HG03469 (cell line): ENCODE measurements around the gene CAPN7.

Experiments used
- ATAC-seq: cut with Tn5 transposase; IDR thresholded peaks from one replicate; pipeline ENCODE4 v1.9.1; 2021; ENCODE audit warnings: mild to moderate bottlenecking, moderate library complexity, moderate number of reproducible peaks; ENCODE audit not compliant: unreplicated experiment

The CAPN7 gene

GRCh38 chr3:15294929-15295328, 88.9 kb downstream of the CAPN7 start:
- no peak for ATAC-seq

GRCh38 chr3:15295506-15295905, 89.5 kb downstream of the CAPN7 start:
- no peak for ATAC-seq

- ATAC-seq = no peak
Measured at GRCh38 chr3:15297608-15298350, 91.7 kb downstream of the CAPN7 start.

GRCh38 chr3:15298504-15298903, 92.5 kb downstream of the CAPN7 start:
- ATAC-seq = no peak

- ATAC-seq = no peak
Measured at GRCh38 chr3:15299036-15299435, 93.0 kb downstream of the CAPN7 start.

- ATAC-seq = no peak
Measured at GRCh38 chr3:15300323-15301078, 94.5 kb downstream of the CAPN7 start.

GRCh38 chr3:15301761-15302160, 95.7 kb downstream of the CAPN7 start:
- ATAC-seq = no peak
